Left kidney (tissue), 2 donors: ENCODE data around the gene EXOC4. TPM values are rescaled to one million over a fixed set of nuclear protein-coding genes. Genes with fewer than 3 reads are reported as not detected.

Source experiments
- DNase-seq: peaks from one replicate; pipeline ENCODE4 v3.0.0-alpha.2; 2013
- polyA plus RNA-seq: library from polyadenylated mRNA; unstranded; fragments of 120-200 nt; gene quantifications from one replicate; pipeline ENCODE4 v1.2.1, GENCODE V29; 2013; ENCODE audit not compliant: insufficient read length

EXOC4 gene
- polyA plus RNA-seq, 1 donor = 72.1 TPM

- no peak for DNase-seq
Observed at GRCh38 chr7:133706016-133706415, 453.1 kb downstream of the EXOC4 start.

- DNase-seq = no peak
Observed at GRCh38 chr7:133709036-133709880, 456.4 kb downstream of the EXOC4 start.

GRCh38 chr7:133712544-133712943, 459.7 kb downstream of the EXOC4 start:
- no peak for DNase-seq

GRCh38 chr7:133714654-133715053, 461.8 kb downstream of the EXOC4 start:
- DNase-seq = no peak

GRCh38 chr7:133718131-133718530, 465.3 kb downstream of the EXOC4 start:
- no peak for DNase-seq

GRCh38 chr7:133723044-133723443, 470.2 kb downstream of the EXOC4 start:
- no peak for DNase-seq

- DNase-seq = no peak
Observed at GRCh38 chr7:133724148-133724547, 471.3 kb downstream of the EXOC4 start.

GRCh38 chr7:133724694-133725093, 471.8 kb downstream of the EXOC4 start:
- no peak for DNase-seq

GRCh38 chr7:133727476-133728214, 474.8 kb downstream of the EXOC4 start:
- no peak for DNase-seq

GRCh38 chr7:133730360-133730759, 477.5 kb downstream of the EXOC4 start:
- no peak for DNase-seq

GRCh38 chr7:133733401-133733800, 480.5 kb downstream of the EXOC4 start:
- no peak for DNase-seq

GRCh38 chr7:133735222-133735621, 482.3 kb downstream of the EXOC4 start:
- DNase-seq = no peak

GRCh38 chr7:133739817-133740216, 486.9 kb downstream of the EXOC4 start:
- DNase-seq = no peak

GRCh38 chr7:133741078-133741477, 488.2 kb downstream of the EXOC4 start:
- no peak for DNase-seq

GRCh38 chr7:133741703-133742102, 488.8 kb downstream of the EXOC4 start:
- DNase-seq = no peak

- peak; percentile 25 for DNase-seq
Observed at GRCh38 chr7:133742709-133743538, 490.0 kb downstream of the EXOC4 start.

- no peak for DNase-seq
Observed at GRCh38 chr7:133744451-133744850, 491.6 kb downstream of the EXOC4 start.

- no peak for DNase-seq
Observed at GRCh38 chr7:133746305-133746704, 493.4 kb downstream of the EXOC4 start.

- no peak for DNase-seq
Observed at GRCh38 chr7:133746847-133747246, 494.0 kb downstream of the EXOC4 start.

- DNase-seq = no peak
Observed at GRCh38 chr7:133748443-133749407, 495.8 kb downstream of the EXOC4 start.

- no peak for DNase-seq
Observed at GRCh38 chr7:133750287-133750686, 497.4 kb downstream of the EXOC4 start.
